ENCODE data around the gene MPPE1.

The MPPE1 gene

DNA sequence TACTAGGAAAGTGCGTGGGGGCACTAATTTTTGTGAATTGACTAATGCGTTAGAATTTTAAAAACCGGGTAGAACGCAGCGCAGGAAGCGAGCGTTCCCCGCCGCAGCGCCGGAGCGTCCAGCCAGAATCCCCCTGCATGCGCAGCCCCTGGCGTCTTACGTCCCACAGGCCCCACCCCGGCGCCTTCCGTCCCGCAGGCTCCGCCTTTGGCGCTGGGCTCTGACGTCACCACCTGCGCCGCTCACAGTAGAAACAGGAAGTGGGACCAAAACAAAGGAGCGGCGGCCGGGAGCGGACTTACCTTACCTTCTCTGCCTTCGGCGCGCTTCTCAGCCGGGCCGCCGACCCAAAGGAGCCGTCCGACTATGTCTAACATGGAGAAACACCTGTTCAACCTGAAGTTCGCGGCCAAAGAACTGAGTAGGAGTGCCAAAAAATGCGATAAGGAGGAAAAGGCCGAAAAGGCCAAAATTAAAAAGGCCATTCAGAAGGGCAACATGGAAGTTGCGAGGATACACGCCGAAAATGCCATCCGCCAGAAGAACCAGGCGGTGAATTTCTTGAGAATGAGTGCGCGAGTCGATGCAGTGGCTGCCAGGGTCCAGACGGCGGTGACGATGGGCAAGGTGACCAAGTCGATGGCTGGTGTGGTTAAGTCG, 56.8 kb downstream of the MPPE1 start, which contains the start of gene CHMP1B:
TSS of gene CHMP1B (plus strand) at position 268 of the 660 bp plus-strand sequence. CDS start at position 367, 99 bp downstream.
- DNase-seq: peak; percentile 98

DNA sequence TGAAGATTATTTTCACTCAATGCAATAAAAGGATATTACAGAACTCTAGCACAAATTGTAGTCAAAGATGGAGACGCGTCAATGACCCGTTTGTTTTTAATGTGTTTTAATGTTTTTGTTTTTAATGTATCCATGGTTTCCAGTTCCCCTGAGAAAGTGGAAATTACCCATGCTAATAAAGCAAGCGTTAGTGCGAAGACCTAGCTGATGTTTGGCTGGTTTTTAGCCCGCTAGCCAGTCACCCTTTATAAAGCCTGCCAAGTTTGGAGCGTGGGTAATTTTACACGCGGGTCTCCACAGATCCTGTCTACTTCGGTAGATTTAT, 57.3 kb downstream of the MPPE1 start:
- DNase-seq: peak; percentile 51

DNA sequence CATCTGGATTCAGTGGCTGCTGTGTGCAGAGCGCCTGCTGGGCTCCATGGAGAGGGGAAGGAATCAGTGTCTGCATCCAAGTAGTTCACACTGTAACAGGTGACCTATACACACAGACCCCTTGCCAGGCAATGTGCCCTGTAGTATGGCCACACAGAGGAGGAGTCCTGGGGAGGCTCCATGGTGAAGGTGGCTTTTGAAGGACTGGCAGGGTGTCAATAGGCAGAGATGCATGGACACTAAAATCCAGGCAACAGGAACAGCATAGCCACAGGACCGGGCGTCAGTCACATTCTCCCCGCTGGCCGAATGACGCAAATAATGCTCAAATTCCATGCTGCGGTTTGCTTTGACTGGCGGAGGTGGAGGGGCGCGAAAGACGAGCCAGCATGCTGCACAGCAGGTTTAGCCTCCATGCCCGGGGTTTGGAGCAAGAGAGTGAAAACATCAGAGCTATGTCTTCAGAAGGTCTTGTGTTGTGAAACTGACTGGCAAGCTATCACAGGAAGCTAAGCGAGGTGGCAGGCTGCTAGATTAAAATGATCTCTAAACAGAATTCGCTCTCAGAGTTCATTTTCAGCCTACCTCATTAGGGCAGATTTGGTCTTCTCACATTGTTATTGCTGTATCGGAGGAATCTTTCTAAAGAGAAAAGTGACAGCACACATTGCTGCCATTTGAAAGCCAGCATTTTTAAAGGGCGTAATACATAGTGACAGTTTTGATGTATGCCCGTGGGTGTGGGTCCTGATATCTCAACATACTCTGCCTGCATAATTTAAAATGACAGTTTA, 58.1 kb downstream of the MPPE1 start:
- DNase-seq: peak; percentile 73

DNA sequence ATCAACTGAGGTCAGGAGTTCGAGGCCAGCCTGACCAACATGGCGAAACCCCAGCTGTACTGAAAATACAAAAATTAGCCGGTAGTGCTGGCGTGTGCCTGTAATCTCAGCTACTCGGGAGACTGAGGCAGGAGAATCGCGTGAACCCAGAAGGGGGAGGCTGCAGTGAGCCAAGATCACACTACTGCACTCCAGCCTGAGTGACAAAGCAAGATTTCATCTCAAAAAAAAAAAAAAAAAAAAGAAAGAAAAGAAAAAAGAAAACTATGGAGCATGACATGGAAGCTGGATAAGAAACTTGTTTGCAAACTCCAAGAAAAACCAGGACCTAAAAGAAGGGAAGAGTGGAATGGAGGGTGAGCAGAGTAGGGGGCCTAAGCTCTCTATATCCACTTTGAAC, 58.8 kb downstream of the MPPE1 start:
- DNase-seq: no peak

DNA sequence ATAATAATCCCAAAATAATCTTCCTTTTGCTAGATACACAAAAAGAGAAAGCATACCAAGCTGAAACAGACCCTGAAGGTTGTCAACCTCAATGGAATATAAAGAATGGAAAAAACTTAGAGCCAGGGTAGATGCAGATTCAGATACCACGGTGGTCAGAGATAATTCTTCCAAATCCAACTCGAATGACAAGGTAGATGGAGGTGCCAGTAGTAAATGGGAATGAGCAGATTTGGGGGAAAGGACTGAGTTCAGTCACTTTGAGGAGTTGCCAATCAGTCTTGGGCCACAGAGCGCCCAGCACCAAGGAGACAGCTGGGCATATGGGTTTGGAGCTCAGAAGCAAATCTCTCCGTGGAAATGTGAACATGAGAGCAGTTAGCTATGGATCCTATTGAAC, 60.3 kb downstream of the MPPE1 start:
- DNase-seq: no peak

DNA sequence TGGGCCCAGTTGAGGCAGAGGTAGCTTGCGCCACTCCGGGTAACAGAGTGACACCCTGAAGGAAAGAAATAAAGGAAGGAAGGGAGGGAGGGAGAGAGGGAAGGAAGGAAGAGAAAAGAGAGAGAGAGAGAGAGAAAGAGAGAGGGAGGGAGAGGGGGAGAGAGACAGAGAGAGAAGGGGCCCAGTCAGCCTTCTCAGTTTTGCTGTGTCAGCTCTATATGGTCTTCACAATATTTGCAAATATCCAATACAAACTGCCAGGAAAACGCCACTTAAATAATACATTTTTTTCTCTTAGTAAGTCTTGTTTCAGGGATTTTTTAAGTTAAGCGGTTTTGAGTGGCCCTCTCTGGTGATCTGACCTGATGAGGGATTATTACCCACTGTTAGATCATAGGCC, 62.5 kb downstream of the MPPE1 start:
- DNase-seq: no peak

DNA sequence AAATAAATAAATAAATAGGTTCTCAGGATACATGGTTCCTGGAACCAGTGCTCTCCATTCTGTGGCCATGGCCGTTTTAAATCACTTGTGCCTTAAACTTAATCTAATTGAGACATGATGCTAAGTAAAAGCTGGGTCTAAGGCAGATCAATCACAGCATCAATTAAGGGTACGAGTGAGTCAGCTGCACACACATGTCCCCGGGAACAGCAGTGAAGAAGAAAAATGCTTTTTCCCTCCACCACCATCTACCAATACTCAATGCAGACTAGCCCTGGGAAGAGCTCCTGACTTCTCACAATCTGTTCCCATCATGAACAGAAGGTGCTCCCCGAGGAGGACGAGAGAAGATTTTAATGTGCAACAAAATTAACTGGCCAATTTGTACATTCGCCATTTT, 63.7 kb downstream of the MPPE1 start:
- DNase-seq: no peak

DNA sequence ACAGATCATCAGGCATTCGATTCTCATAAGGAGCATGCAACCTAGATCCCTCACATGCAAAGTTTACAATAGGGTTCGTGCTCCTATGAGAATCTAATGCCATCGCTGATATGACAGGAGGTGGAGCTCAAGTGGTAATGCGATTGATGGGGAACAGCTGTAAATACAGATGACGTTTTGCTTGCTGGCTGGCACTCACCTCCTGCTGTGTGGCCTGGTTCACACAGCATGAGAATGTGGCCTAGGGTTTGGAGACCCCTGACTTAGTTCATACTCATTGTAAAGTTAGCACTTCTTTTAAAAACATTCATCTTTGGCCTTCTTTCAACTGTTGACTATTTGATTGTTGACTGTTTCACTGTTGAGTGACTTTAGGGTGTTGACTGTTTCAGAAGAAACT, 65.6 kb downstream of the MPPE1 start:
- no peak for DNase-seq

DNA sequence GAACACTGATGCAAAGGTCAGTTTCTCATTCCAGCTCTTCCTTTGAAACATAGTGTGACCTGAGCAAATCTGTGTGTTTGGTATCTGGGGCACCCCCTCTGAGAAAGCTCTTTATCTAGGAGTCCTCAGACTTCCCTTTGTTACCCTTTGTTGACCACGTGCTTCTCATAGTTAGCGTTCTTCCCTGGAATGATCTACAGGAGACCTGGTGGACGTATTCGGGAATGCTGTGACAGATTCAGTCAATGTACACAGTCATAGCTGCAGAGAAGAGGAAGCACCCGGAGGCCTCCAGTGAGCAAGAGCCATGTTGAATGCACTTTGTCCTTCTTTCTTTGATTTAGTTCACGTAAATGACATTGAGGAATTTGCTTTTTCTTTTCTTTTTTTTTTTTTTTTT, 67.6 kb downstream of the MPPE1 start:
- DNase-seq: no peak

DNA sequence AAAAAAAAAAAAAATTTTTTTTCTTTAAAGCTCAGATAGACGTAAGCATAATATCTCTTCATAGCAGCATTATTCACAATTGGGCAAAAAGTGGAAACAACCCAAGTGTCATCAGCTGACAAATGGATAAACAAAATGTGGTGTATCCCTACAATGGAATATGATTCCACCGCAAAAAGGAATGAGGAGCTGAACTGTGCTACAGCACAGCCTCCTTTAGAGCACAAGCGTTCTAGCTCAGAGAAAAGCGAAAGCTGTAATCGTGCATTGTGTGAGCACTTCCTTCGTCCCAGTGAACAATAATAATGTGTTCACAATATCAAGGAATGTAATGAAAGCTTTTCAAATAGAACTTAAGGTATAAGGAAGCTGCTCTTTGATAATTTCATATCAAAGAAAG, 68.6 kb downstream of the MPPE1 start:
- no peak for DNase-seq

DNA sequence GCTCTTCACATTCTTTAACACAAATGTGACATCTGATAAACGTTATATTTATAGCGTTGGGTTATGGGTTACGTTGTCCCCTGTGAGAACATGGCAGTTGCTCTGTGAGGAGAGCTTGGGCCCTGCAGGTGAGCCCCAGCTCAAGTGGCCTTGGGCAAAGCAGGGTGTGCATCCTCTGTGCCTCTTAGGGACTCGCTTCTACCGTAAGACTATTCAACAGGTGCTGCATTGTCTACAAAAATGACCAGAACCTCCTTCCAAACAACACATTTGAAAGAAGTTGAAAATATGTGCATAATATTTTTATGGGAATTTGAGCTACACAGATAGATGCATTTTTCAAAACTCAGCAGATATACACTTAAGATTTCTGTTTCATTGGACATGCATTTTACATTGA, 73.3 kb downstream of the MPPE1 start:
- DNase-seq: no peak

Measured in suppressor macrophage treated with lipopolysaccharide for 4 hours (primary cell).